ENCODE results near the gene SETX.

DNA sequence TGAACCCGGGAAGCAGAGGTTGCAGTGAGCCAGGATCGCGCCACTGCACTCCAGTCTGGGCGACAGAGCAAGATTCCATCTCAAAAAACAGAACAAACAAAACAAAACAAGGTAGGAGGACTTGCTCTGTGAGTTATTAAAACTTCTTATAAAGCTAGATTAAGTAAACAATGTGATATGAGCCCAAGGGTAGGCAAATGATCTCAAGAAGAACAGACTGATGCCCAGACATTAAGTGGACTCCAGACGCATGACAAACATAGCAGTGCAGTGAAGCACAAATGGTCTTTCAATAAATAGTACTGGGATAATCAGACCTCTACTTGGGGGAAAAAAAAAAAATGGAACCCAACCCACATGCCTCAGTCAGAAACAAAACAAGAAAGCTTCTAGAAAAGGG is 45.7 kb downstream of the SETX start:
- no peak for TF ChIP-seq POLR2A (IDR thresholded peaks at IDR 0.05)
- TF ChIP-seq, protein P1, sequence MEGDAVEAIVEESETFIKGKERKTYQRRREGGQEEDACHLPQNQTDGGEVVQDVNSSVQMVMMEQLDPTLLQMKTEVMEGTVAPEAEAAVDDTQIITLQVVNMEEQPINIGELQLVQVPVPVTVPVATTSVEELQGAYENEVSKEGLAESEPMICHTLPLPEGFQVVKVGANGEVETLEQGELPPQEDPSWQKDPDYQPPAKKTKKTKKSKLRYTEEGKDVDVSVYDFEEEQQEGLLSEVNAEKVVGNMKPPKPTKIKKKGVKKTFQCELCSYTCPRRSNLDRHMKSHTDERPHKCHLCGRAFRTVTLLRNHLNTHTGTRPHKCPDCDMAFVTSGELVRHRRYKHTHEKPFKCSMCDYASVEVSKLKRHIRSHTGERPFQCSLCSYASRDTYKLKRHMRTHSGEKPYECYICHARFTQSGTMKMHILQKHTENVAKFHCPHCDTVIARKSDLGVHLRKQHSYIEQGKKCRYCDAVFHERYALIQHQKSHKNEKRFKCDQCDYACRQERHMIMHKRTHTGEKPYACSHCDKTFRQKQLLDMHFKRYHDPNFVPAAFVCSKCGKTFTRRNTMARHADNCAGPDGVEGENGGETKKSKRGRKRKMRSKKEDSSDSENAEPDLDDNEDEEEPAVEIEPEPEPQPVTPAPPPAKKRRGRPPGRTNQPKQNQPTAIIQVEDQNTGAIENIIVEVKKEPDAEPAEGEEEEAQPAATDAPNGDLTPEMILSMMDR (IDR thresholded peaks at IDR 0.05) = no peak

Measured in breast epithelium (tissue), 3 donors.